Panc1 (cell line): ENCODE data around the gene DDB1. TPM values are rescaled to one million over a fixed set of nuclear protein-coding genes. Genes with fewer than 3 reads are reported as not detected.

Experiments used
- ATAC-seq: fragments of 200-7000 bp; cut with Tn5 transposase; 2 replicates; pipeline ENCODE4 v1.9.1; 2020; ENCODE audit warnings: mild to moderate bottlenecking, moderate library complexity
- BruUV-seq: library from RNA; stranded (reverse); fragments of 400-500 nt; replicated peaks from 2 replicates; lab custom pipeline; 2021; lab: Mats Ljungman, UMichigan
- CTCF ChIA-PET: fragments of 300-600 bp; sonication (Branson Sonifier 250); formaldehyde crosslinking; loops from one replicate; lab custom pipeline; 2022; ENCODE audit warnings: antibody characterized with exemption; lab: Charles Lee
- POLR2A ChIA-PET: fragments of 300-600 bp; sonication (Branson Sonifier 250); formaldehyde crosslinking; loops from one replicate; lab custom pipeline; 2022; ENCODE audit warnings: antibody characterized with exemption; lab: Charles Lee
- DNase-seq: peaks from one replicate; pipeline ENCODE4 v3.0.0-alpha.2; 2010; ENCODE audit warnings: low read depth, low spot score
- H3K27ac ChIP-seq: 2 replicates; pipeline ENCODE4 v1.5.1; 2011; ENCODE audit warnings: mild to moderate bottlenecking, low read length, inconsistent platforms
- H3K27me3 ChIP-seq: fragments of 200-500 bp; sonication (Bioruptor generic); 2 replicates; pipeline ENCODE4 v1.6.0; 2014; ENCODE audit warnings: low read length, inconsistent platforms; ENCODE audit not compliant: control insufficient read depth, insufficient read depth
- H3K36me3 ChIP-seq: fragments of 200-500 bp; sonication (Bioruptor generic); 2 replicates; pipeline ENCODE4 v1.5.1; 2014; ENCODE audit warnings: inconsistent platforms, mild to moderate bottlenecking, low read length, moderate library complexity; ENCODE audit not compliant: control insufficient read depth, insufficient read depth
- H3K4me1 ChIP-seq: 2 replicates; pipeline ENCODE4 v1.5.1; 2011; ENCODE audit warnings: inconsistent platforms, mild to moderate bottlenecking, low read length, moderate library complexity; ENCODE audit not compliant: control insufficient read depth, insufficient read depth
- H3K4me3 ChIP-seq, 2 experiments: 2 replicates each; pipeline ENCODE4 v1.5.1; 2011 to 2012; ENCODE audit warnings: low read depth in 2 of 2, low read length in 2 of 2, mild to moderate bottlenecking in 2 of 2, inconsistent platforms in 1 of 2, moderate library complexity in 1 of 2
- H3K9me3 ChIP-seq: fragments of 200-500 bp; sonication (Bioruptor generic); 2 replicates; pipeline ENCODE4 v1.5.1; 2014; ENCODE audit warnings: low read depth, mild to moderate bottlenecking, inconsistent platforms, low read length, moderate library complexity; ENCODE audit not compliant: control insufficient read depth, insufficient read depth
- POLR2AphosphoS5 ChIP-seq: IDR thresholded peaks from 2 replicates; pipeline ENCODE4 v1.6.1; 2012; ENCODE audit warnings: mild to moderate bottlenecking, low read depth, low read length, moderate library complexity
- SIN3A ChIP-seq: IDR thresholded peaks from 2 replicates; pipeline ENCODE4 v1.6.1; 2012; ENCODE audit warnings: low read depth, mild to moderate bottlenecking, low read length, moderate library complexity, borderline replicate concordance; ENCODE audit not compliant: insufficient read depth
- TCF7L2 ChIP-seq: IDR thresholded peaks from 2 replicates; pipeline ENCODE4 v1.6.1; 2011; ENCODE audit warnings: mild to moderate bottlenecking, low read depth, low read length, inconsistent platforms
- in situ Hi-C: cut with HindIII; loops from 2 replicates; pipeline ENCODE4 v1.10.0; 2016; ENCODE audit warnings: low sequenced_read_pairs, low pct_unique_long_range_greater_than_20kb
- intact Hi-C: fragments of 100-400 bp; cut with micrococcal nuclease; formaldehyde crosslinking; loops from one replicate; pipeline ENCODE4 v1.10.0; 2022; ENCODE audit not compliant: unreplicated experiment
- total RNA-seq: library from RNA; stranded (reverse); gene quantifications from one replicate; pipeline ENCODE4 v1.2.1, GENCODE V29; 2021; ENCODE audit not compliant: unreplicated experiment
- TF ChIP-seq, protein P1 (sequence below): fragments of 450-650 bp; IDR thresholded peaks from 2 replicates; pipeline ENCODE4 v1.5.1; 2017; ENCODE audit warnings: mild to moderate bottlenecking
- TF ChIP-seq, protein P2 (sequence below), 2 experiments: IDR thresholded peaks; 2 replicates each; pipeline ENCODE4 v1.6.1; 2011 to 2012; ENCODE audit warnings: low read depth in 2 of 2, control low read depth in 1 of 2, low read length in 1 of 2, mild to moderate bottlenecking in 1 of 2, moderate library complexity in 1 of 2; ENCODE audit not compliant: insufficient read depth in 1 of 2

DDB1 gene
- total RNA-seq, 1 experiment from 2014 or later, result 217 TPM

DNA sequence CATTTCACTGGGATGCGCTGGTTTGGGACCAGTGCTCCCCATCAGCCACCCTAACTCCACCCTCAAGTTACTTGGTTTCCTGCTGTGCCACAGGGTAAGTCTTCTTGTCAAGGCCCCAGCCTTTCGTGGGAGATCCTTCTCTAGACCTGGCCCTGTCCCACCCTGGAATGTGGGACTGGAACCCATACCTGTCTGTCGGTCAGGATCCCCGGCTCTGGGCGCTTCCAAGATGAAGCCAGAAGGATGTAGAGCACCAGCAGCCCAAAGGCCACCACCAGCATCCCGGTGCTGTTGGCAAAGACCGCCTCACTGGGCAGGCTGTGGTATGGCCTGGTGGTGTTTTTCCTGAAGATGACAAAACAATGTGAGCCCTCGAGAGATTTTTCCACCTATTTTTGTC lies 17.9 kb upstream of the DDB1 start:
- Histone ChIP-seq H3K27me3 (no peaks in the 10 kb centered on the region), H3K27ac (no peak overlapping the region), H3K9me3 (no peaks in the 10 kb centered on the region), H3K36me3 (0 out of 2 replicates have a peak, but pooled peaks cover 2% of the 10 kb centered on the region), H3K4me1 (no peaks in the 10 kb centered on the region), H3K4me3 (no peak overlapping the region)
- in situ Hi-C loops (no loop called here), intact Hi-C loops (no loop called here)
- ChIA-PET CTCF (no interaction called here), POLR2A (no interaction called here)
- no peak for ATAC-seq
- no peak for TF ChIP-seq SIN3A
- TF ChIP-seq POLR2AphosphoS5, result no peak
- TF ChIP-seq TCF7L2, result no peak
- TF ChIP-seq, protein P1, sequence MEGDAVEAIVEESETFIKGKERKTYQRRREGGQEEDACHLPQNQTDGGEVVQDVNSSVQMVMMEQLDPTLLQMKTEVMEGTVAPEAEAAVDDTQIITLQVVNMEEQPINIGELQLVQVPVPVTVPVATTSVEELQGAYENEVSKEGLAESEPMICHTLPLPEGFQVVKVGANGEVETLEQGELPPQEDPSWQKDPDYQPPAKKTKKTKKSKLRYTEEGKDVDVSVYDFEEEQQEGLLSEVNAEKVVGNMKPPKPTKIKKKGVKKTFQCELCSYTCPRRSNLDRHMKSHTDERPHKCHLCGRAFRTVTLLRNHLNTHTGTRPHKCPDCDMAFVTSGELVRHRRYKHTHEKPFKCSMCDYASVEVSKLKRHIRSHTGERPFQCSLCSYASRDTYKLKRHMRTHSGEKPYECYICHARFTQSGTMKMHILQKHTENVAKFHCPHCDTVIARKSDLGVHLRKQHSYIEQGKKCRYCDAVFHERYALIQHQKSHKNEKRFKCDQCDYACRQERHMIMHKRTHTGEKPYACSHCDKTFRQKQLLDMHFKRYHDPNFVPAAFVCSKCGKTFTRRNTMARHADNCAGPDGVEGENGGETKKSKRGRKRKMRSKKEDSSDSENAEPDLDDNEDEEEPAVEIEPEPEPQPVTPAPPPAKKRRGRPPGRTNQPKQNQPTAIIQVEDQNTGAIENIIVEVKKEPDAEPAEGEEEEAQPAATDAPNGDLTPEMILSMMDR, result no peak
- TF ChIP-seq, protein P2, sequence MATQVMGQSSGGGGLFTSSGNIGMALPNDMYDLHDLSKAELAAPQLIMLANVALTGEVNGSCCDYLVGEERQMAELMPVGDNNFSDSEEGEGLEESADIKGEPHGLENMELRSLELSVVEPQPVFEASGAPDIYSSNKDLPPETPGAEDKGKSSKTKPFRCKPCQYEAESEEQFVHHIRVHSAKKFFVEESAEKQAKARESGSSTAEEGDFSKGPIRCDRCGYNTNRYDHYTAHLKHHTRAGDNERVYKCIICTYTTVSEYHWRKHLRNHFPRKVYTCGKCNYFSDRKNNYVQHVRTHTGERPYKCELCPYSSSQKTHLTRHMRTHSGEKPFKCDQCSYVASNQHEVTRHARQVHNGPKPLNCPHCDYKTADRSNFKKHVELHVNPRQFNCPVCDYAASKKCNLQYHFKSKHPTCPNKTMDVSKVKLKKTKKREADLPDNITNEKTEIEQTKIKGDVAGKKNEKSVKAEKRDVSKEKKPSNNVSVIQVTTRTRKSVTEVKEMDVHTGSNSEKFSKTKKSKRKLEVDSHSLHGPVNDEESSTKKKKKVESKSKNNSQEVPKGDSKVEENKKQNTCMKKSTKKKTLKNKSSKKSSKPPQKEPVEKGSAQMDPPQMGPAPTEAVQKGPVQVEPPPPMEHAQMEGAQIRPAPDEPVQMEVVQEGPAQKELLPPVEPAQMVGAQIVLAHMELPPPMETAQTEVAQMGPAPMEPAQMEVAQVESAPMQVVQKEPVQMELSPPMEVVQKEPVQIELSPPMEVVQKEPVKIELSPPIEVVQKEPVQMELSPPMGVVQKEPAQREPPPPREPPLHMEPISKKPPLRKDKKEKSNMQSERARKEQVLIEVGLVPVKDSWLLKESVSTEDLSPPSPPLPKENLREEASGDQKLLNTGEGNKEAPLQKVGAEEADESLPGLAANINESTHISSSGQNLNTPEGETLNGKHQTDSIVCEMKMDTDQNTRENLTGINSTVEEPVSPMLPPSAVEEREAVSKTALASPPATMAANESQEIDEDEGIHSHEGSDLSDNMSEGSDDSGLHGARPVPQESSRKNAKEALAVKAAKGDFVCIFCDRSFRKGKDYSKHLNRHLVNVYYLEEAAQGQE (IDR thresholded peaks at IDR 0.05; ENCODE audit: insufficient read depth in 1 of 2, low read depth in 2 of 2, low read length in 1 of 2), result no peak
- no peak for DNase-seq
- BruUV-seq, result no TSS peak

DNA sequence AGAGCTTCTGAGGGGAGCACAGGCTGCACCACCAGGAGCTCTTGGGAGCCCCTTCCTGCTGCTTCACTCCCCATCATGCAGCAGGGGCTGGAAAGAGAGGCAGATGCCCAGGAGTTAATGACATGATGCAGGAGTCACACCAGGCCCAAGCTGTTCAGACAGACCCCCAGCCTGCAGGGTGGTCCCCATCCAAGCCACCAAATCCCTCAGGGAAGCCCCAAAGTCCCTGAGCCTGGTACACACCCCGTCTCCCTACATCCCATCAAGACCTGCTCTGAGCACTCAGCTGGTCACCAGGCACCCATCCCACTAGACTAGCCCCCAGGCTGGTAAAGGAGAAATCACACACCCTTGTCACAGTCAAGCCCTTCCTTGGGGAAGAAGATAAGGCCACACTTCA lies 17.4 kb upstream of the DDB1 start:
- H3K4me3 ChIP-seq, result no peak overlapping the region
- intact Hi-C loops (no loop called here), in situ Hi-C loops (no loop called here)
- POLR2A ChIA-PET, result no interaction called here
- no peaks in the 10 kb centered on the region for H3K27me3 ChIP-seq
- no peaks in the 10 kb centered on the region for H3K9me3 ChIP-seq
- DNase-seq, result no peak
- TF ChIP-seq TCF7L2 (no peak), SIN3A (no peak), POLR2AphosphoS5 (no peak)
- TF ChIP-seq, protein P2 (IDR thresholded peaks at IDR 0.05; ENCODE audit: insufficient read depth in 1 of 2, low read depth in 2 of 2, low read length in 1 of 2), result no peak
- TF ChIP-seq, protein P1, result no peak
- 0 out of 2 replicates have a peak, but pooled peaks cover 2% of the 10 kb centered on the region for H3K36me3 ChIP-seq
- CTCF ChIA-PET, result no interaction called here
- ATAC-seq, result no peak
- H3K4me1 ChIP-seq, result no peaks in the 10 kb centered on the region
- no TSS peak for BruUV-seq
- no peak overlapping the region for H3K27ac ChIP-seq
